Thoracic aorta (tissue), 2 donors: ENCODE results near the gene CORIN. TPM values are rescaled to one million over a fixed set of nuclear protein-coding genes. Genes with fewer than 3 reads are reported as not detected.

Experiments used
- ATAC-seq: fragments of 150-250 bp; one replicate; pipeline ENCODE4 v1.8.0; 2017; ENCODE audit warnings: low read depth; ENCODE audit not compliant: insufficient number of reproducible peaks, low FRiP score
- DNase-seq: peaks from one replicate; pipeline ENCODE4 v3.0.0-alpha.2; 2020; ENCODE audit warnings: low spot score
- H3K27ac ChIP-seq, 2 donors: fragments of 200-600 bp; sonication (generic); 1 replicate in 1 of 2; 2 replicates in 1 of 2; pipeline ENCODE4 v1.5.1; 2016; ENCODE audit warnings: mild to moderate bottlenecking in 2 of 2, moderate library complexity in 2 of 2
- H3K27me3 ChIP-seq: fragments of 200-600 bp; sonication (generic); replicated peaks from 2 replicates; pipeline ENCODE4 v1.6.0; 2016; ENCODE audit warnings: mild to moderate bottlenecking; ENCODE audit not compliant: insufficient read depth
- H3K36me3 ChIP-seq: fragments of 200-600 bp; sonication (generic); one replicate; pipeline ENCODE4 v1.5.1; 2016
- H3K4me1 ChIP-seq, 2 donors: fragments of 200-600 bp; sonication (generic); 1 replicate in 1 of 2; 2 replicates in 1 of 2; pipeline versions ENCODE4 v1.5.1 to v1.6.0; 2016; ENCODE audit warnings: low read depth in 2 of 2, mild to moderate bottlenecking in 1 of 2; ENCODE audit not compliant: control insufficient read depth in 1 of 2
- H3K4me3 ChIP-seq: fragments of 200-600 bp; sonication (generic); 2 replicates; pipeline ENCODE4 v1.5.1; 2016; ENCODE audit warnings: mild to moderate bottlenecking
- H3K9me3 ChIP-seq: fragments of 200-600 bp; sonication (generic); 2 replicates; pipeline ENCODE4 v1.5.1; 2016
- total RNA-seq, 2 donors: library from RNA; depleted of rRNA; stranded (reverse); fragments of >200 nt; gene quantifications; one replicate each; pipeline versions ENCODE4 v1.1.0 to v1.2.3, GENCODE V29; 2016
- TF ChIP-seq, protein P1 (sequence below): fragments of 200-600 bp; sonication (generic); IDR thresholded peaks from one replicate; pipeline ENCODE4 v1.5.1; 2019; ENCODE audit warnings: antibody characterized with exemption

The CORIN gene, protein sequence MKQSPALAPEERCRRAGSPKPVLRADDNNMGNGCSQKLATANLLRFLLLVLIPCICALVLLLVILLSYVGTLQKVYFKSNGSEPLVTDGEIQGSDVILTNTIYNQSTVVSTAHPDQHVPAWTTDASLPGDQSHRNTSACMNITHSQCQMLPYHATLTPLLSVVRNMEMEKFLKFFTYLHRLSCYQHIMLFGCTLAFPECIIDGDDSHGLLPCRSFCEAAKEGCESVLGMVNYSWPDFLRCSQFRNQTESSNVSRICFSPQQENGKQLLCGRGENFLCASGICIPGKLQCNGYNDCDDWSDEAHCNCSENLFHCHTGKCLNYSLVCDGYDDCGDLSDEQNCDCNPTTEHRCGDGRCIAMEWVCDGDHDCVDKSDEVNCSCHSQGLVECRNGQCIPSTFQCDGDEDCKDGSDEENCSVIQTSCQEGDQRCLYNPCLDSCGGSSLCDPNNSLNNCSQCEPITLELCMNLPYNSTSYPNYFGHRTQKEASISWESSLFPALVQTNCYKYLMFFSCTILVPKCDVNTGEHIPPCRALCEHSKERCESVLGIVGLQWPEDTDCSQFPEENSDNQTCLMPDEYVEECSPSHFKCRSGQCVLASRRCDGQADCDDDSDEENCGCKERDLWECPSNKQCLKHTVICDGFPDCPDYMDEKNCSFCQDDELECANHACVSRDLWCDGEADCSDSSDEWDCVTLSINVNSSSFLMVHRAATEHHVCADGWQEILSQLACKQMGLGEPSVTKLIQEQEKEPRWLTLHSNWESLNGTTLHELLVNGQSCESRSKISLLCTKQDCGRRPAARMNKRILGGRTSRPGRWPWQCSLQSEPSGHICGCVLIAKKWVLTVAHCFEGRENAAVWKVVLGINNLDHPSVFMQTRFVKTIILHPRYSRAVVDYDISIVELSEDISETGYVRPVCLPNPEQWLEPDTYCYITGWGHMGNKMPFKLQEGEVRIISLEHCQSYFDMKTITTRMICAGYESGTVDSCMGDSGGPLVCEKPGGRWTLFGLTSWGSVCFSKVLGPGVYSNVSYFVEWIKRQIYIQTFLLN
- 1 to 10 TPM in 1 of 2 donors, under 1 TPM in 1; 0.63 to 1.9 TPM for total RNA-seq

DNA sequence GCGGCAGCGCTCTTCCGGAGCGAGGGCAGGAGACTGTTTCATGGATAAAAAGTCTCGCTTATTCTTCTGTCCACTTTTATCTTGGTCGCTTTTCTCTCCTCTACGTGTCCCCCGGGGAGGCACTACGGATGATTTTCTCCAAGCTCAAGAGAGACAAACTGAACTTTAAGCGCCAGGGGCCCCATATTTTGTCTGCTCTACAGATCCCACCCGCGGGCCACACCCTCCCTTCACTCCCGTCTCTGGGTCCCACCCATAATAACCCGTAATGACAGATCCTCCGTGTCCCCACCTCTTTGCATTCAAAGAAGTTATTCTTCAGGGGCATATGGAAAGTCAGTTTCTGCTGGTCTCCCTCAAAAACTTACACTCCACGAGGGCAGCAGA, at the start of gene CORIN:
Gene CORIN, minus strand, starts transcription at position 160 of the 387 bp plus-strand sequence. Its CDS starts 118 bp downstream, at position 42.
- DNase-seq (no peak), ATAC-seq (no peak)
- TF ChIP-seq, protein P1, sequence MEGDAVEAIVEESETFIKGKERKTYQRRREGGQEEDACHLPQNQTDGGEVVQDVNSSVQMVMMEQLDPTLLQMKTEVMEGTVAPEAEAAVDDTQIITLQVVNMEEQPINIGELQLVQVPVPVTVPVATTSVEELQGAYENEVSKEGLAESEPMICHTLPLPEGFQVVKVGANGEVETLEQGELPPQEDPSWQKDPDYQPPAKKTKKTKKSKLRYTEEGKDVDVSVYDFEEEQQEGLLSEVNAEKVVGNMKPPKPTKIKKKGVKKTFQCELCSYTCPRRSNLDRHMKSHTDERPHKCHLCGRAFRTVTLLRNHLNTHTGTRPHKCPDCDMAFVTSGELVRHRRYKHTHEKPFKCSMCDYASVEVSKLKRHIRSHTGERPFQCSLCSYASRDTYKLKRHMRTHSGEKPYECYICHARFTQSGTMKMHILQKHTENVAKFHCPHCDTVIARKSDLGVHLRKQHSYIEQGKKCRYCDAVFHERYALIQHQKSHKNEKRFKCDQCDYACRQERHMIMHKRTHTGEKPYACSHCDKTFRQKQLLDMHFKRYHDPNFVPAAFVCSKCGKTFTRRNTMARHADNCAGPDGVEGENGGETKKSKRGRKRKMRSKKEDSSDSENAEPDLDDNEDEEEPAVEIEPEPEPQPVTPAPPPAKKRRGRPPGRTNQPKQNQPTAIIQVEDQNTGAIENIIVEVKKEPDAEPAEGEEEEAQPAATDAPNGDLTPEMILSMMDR, result no peak
- Histone ChIP-seq H3K27ac (no peak within 1 kb of the TSS), H3K27me3 (no peaks in the 10 kb centered on the region), H3K4me1 (peaks cover 12 to 21% of the 10 kb centered on the region in 2 donors), H3K36me3 (no peaks in the 10 kb centered on the region), H3K9me3 (no peaks in the 10 kb centered on the region), H3K4me3 (peak within 1 kb of the TSS; percentile 71)

DNA sequence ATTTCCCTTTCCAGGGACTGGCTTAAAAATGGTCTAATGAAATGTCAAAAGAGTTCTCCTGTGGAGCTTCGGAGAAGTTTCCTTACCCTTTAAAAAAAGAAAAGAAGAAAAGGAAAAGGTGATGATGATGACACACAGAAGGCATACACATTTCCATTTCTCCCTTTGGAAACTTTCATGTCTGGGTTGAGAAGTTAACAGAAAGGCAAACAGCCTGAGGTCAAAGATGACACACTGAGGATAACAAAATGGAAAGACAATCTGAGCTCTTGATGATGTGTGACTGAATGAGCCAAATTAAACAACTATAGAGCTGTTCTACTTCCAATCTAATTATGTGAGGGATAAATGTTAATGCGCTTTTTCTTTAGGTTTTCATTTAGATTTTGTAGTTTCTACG, 44.4 kb upstream of the CORIN start:
- Histone ChIP-seq H3K36me3 (peaks cover 40% of the 10 kb centered on the region), H3K9me3 (no peaks in the 10 kb centered on the region), H3K4me3 (no peak overlapping the region), H3K4me1 (no peaks in the 10 kb centered on the region), H3K27me3 (no peaks in the 10 kb centered on the region), H3K27ac (no peak overlapping the region)
- DNase-seq (no peak), ATAC-seq (no peak)
- TF ChIP-seq, protein P1, result no peak

DNA sequence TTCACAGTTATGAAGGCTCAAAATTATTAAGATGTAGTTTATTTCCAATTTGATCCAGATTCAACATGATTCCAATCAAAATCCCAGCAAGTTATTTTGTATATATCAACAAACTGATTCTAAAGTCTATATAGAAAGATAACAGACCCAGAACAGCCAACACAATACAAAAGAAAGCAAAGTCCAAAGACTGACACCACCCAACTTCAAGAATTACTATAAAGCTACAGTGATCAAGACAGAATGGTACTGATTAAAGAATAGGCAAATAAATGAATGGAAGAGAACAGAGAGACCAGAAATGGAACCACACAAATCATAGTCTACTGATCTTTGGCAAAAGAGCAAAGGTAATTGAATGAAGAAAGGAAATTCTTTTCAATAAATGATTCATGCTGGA, 41.6 kb upstream of the CORIN start:
- TF ChIP-seq, protein P1, result no peak
- H3K9me3 ChIP-seq, result no peaks in the 10 kb centered on the region
- no peak overlapping the region for H3K27ac ChIP-seq
- no peaks in the 10 kb centered on the region for H3K4me1 ChIP-seq
- H3K36me3 ChIP-seq, result peaks cover 40% of the 10 kb centered on the region
- DNase-seq (no peak), ATAC-seq (no peak)
- H3K4me3 ChIP-seq, result no peak overlapping the region
- no peaks in the 10 kb centered on the region for H3K27me3 ChIP-seq

DNA sequence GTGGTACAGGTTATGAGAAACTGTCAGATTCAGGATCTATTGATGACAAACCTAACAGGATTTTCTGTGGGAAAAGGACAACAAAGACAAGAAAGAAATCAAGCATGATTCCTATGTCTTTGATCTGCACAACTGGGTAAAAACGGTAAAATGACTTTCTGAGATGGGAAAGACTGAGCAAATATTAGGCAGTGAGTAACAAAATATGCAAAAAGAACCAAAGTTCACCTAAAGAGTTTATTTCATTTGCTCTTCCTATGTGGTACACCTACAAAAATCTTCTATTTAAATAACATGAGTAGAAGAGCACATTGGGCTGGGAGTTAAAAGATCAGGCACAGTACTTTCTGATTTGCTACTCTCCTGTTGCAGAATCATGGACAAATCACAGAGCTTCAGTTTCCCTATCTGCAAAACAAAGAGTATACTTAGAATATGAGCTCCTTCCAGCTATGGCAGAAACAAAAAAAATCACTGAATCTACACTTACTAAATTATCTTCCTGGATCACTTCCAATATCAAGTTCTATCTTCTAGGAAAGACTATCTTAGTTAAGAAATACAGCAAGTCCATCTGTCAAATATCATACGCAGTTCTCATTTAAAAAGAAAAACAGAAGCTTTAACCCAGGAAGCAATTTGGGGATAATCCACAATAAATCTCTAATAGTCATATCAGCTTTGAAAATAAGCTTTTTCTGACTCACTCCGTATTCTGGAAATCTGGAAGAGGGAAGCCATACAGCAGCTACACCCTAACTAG, 39.1 kb upstream of the CORIN start:
- H3K36me3 ChIP-seq, result peaks cover 39% of the 10 kb centered on the region
- no peak overlapping the region for H3K27ac ChIP-seq

More for the DNA sequence above, 39.1 kb upstream of the CORIN start:
- H3K4me3 ChIP-seq, result no peak overlapping the region
- TF ChIP-seq, protein P1, result no peak
- no peaks in the 10 kb centered on the region for H3K27me3 ChIP-seq
- peaks cover 4% of the 10 kb centered on the region for H3K9me3 ChIP-seq
- ATAC-seq, result no peak
- DNase-seq, result no peak
- H3K4me1 ChIP-seq, result no peaks in the 10 kb centered on the region
